ENCODE data around the gene PGGT1B.

The PGGT1B gene

GRCh38 chr5:115241881-115242642 lies 20.6 kb downstream of the PGGT1B start:
- no peak overlapping the region for H3K27ac ChIP-seq
- peaks cover 36% of the 10 kb centered on the region for H3K36me3 ChIP-seq
- H3K4me3 ChIP-seq (ENCODE audit: low read depth in 1 of 2, low read length in 1 of 2) = no peak overlapping the region
- no peaks in the 10 kb centered on the region for H3K4me1 ChIP-seq (ENCODE audit: control insufficient read depth in 1 of 2, insufficient read depth in 1 of 2, low read depth in 1 of 2, low read length in 1 of 2)
- no peaks in the 10 kb centered on the region for H3K9me3 ChIP-seq
- TF ChIP-seq CTCF (IDR thresholded peaks at IDR 0.05) = no peak
- no peaks in the 10 kb centered on the region for H3K27me3 ChIP-seq

GRCh38 chr5:115237066-115237465 lies 25.6 kb downstream of the PGGT1B start:
- H3K36me3 ChIP-seq = peaks cover 59% of the 10 kb centered on the region
- H3K9me3 ChIP-seq = no peaks in the 10 kb centered on the region

GRCh38 chr5:115236599-115236998 lies 26.1 kb downstream of the PGGT1B start:
- peaks cover 62% of the 10 kb centered on the region for H3K36me3 ChIP-seq
- no peak for TF ChIP-seq CTCF (IDR thresholded peaks at IDR 0.05)
- no peak overlapping the region for H3K4me3 ChIP-seq (ENCODE audit: low read depth in 1 of 2, low read length in 1 of 2)
- no peaks in the 10 kb centered on the region for H3K27me3 ChIP-seq
- H3K27ac ChIP-seq = no peak overlapping the region
- H3K4me1 ChIP-seq (ENCODE audit: control insufficient read depth in 1 of 2, insufficient read depth in 1 of 2, low read depth in 1 of 2, low read length in 1 of 2) = no peaks in the 10 kb centered on the region
- no peaks in the 10 kb centered on the region for H3K9me3 ChIP-seq

More at GRCh38 chr5:115237066-115237465, 25.6 kb downstream of the PGGT1B start:
- TF ChIP-seq CTCF (IDR thresholded peaks at IDR 0.05) = no peak
- no peak overlapping the region for H3K27ac ChIP-seq
- H3K4me1 ChIP-seq (ENCODE audit: control insufficient read depth in 1 of 2, insufficient read depth in 1 of 2, low read depth in 1 of 2, low read length in 1 of 2) = no peaks in the 10 kb centered on the region
- no peaks in the 10 kb centered on the region for H3K27me3 ChIP-seq
- no peak overlapping the region for H3K4me3 ChIP-seq (ENCODE audit: low read depth in 1 of 2, low read length in 1 of 2)

DNA sequence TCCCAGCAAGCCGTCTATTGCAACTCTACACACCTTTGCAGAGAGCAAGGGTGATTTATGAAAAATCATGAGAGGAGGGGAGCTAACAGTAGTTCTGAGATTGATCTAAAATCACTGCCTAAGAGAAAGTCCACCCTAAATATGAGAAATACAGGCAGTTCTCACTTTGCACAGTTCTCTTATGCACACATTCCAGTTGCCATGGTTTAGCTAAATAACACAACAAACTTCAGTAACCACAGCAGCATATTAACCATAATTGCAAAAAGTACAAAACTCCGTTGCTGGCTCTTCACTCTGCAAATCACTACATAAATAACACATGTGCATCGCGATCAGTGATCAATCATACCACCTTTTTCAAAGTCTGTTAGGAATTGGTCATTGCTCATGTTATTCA lies 31.1 kb downstream of the PGGT1B start:
- Histone ChIP-seq H3K9me3 (no peaks in the 10 kb centered on the region), H3K27me3 (no peaks in the 10 kb centered on the region), H3K4me3 (ENCODE audit: low read depth in 1 of 2, low read length in 1 of 2) (no peak overlapping the region), H3K36me3 (peaks cover 67% of the 10 kb centered on the region), H3K4me1 (ENCODE audit: control insufficient read depth in 1 of 2, insufficient read depth in 1 of 2, low read depth in 1 of 2, low read length in 1 of 2) (no peaks in the 10 kb centered on the region), H3K27ac (no peak overlapping the region)
- no peak for TF ChIP-seq CTCF (IDR thresholded peaks at IDR 0.05)

GRCh38 chr5:115229606-115230005 lies 33.1 kb downstream of the PGGT1B start:
- Histone ChIP-seq H3K27ac (no peak overlapping the region), H3K9me3 (no peaks in the 10 kb centered on the region)

More at GRCh38 chr5:115229606-115230005, 33.1 kb downstream of the PGGT1B start:
- H3K4me1 ChIP-seq (ENCODE audit: control insufficient read depth in 1 of 2, insufficient read depth in 1 of 2, low read depth in 1 of 2, low read length in 1 of 2) = no peaks in the 10 kb centered on the region
- no peak for TF ChIP-seq CTCF (IDR thresholded peaks at IDR 0.05)
- no peak overlapping the region for H3K4me3 ChIP-seq (ENCODE audit: low read depth in 1 of 2, low read length in 1 of 2)
- H3K27me3 ChIP-seq = no peaks in the 10 kb centered on the region
- H3K36me3 ChIP-seq = peaks cover 55% of the 10 kb centered on the region
